Measurements from ENCODE around the gene SORCS2.

Gene SORCS2

GRCh38 chr4:7666011-7666410 lies 473.7 kb downstream of the SORCS2 start:
- DNase-seq (ENCODE audit: low spot score), result no peak
- no peak for TF ChIP-seq CTCF (IDR thresholded peaks at IDR 0.05; ENCODE audit: extremely low read depth, missing control alignments)

- DNase-seq (ENCODE audit: low spot score), result no peak
- no peak for TF ChIP-seq CTCF (IDR thresholded peaks at IDR 0.05; ENCODE audit: extremely low read depth, missing control alignments)
Observed at GRCh38 chr4:7666744-7667143, 474.4 kb downstream of the SORCS2 start.

DNA sequence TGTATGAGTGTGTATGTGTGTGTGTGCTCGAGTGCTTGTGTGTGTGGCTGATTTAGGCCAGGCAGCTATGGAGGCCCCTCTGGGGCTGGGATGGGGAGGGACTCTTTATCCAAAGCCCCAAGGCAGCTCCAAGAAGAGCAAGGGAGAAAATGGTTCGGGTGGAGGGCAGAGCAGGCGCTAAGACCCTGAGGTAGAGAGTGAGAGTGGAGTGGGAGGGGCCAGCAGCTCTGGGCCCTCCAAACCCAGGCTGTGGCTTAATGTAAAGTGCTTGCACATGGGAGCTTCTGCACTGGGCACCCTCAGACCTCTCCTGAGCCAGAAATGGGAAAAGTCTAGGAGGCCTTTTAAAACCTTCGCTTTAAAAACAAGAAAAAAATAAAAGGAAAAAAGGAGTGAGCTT lies 475.9 kb downstream of the SORCS2 start:
- no peak for DNase-seq (ENCODE audit: low spot score)
- no peak for TF ChIP-seq CTCF (IDR thresholded peaks at IDR 0.05; ENCODE audit: extremely low read depth, missing control alignments)

DNA sequence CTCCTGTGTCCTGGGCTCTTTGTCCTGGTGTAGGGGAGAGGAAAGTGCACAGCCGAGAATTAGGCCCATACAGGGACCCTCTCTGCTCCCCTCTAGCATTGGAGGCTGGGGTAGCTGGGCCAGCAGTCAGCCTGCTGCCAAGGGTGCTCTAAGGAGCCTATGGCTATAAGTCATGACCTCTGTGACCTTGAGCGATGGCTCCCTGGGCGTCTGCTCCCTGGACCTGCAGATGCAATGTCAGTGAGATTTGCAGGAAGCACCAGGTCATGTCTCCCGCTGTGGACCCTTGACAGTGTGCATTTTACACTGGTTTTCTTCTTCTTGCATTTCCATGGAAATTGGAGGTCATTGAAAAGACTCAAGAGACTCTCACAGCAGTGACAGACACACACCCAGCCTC lies 476.5 kb downstream of the SORCS2 start:
- TF ChIP-seq CTCF (IDR thresholded peaks at IDR 0.05; ENCODE audit: extremely low read depth, missing control alignments), result no peak
- no peak for DNase-seq (ENCODE audit: low spot score)

DNA sequence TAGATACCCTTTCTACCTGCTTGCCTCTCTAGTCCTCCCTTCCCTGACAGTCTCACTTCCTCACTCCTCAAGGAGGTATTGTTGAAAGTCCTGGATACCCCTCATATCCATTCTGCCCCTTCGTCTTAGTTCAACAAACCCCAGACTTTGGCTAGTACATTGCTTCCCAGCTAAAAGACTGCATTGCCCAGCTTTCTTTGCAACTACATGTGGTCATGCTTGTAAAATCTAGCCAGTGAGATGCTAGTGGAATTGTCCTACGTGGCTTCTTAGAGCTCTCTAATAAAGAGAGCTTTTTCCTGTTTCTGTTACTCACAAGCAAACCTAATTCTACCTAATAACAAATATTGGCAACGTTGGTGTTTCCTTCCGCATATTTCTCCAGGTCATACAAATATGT lies 480.3 kb downstream of the SORCS2 start:
- TF ChIP-seq CTCF (IDR thresholded peaks at IDR 0.05; ENCODE audit: extremely low read depth, missing control alignments), result no peak
- no peak for DNase-seq (ENCODE audit: low spot score)

GRCh38 chr4:7673121-7673520 lies 480.8 kb downstream of the SORCS2 start:
- no peak for TF ChIP-seq CTCF (IDR thresholded peaks at IDR 0.05; ENCODE audit: extremely low read depth, missing control alignments)
- no peak for DNase-seq (ENCODE audit: low spot score)

DNA sequence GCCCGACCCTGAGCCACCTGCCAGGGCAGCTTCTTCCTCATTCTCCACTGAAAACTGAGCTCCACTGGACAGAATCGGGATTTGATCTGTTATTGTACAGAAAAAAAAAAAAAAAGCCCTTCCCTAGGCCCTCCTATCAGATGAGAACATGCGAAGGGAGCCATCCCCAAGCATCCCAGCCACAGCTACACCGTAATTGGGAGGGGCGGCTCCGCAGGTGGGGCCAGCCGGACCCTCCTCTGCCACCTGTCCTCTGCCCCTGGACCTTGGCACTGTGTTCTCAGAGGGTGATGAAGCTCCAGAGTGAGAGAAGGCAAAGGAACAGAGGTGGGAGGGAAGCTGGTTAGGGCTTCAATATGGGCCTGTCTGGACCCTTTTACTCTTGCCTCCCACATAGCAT lies 482.4 kb downstream of the SORCS2 start:
- DNase-seq (ENCODE audit: low spot score), result no peak
- TF ChIP-seq CTCF (IDR thresholded peaks at IDR 0.05; ENCODE audit: extremely low read depth, missing control alignments), result no peak

All from GM20000 (cell line).